ENCODE results near the gene KIAA0319L.

DNA sequence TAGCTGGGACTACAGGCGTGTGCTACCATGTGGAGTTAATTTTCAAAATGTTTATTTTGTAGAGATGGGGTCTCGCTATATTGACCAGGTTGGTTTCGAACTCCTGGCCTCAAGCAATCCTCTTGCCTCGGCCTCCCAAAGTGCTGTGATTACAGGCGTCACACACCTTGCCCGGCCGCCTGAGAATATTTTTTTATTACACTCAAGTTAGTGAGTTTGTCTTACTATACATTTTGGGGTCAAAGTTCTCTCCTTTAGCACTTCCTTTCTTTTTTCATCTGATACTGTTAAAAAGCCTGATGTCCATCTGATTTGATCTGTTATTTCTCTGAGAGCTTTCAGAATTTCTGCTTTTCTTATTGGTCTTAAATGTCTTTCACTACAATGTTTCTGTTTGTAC is 128.8 kb downstream of the KIAA0319L start:
- TF ChIP-seq, protein P1, sequence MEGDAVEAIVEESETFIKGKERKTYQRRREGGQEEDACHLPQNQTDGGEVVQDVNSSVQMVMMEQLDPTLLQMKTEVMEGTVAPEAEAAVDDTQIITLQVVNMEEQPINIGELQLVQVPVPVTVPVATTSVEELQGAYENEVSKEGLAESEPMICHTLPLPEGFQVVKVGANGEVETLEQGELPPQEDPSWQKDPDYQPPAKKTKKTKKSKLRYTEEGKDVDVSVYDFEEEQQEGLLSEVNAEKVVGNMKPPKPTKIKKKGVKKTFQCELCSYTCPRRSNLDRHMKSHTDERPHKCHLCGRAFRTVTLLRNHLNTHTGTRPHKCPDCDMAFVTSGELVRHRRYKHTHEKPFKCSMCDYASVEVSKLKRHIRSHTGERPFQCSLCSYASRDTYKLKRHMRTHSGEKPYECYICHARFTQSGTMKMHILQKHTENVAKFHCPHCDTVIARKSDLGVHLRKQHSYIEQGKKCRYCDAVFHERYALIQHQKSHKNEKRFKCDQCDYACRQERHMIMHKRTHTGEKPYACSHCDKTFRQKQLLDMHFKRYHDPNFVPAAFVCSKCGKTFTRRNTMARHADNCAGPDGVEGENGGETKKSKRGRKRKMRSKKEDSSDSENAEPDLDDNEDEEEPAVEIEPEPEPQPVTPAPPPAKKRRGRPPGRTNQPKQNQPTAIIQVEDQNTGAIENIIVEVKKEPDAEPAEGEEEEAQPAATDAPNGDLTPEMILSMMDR (IDR thresholded peaks at IDR 0.05; ENCODE audit: low read depth, low read length, poor library complexity, severe bottlenecking) = no peak
- no peak for TF ChIP-seq EZH2phosphoT487 (IDR thresholded peaks at IDR 0.05; ENCODE audit: borderline replicate concordance, low read length)

All from DOHH2 (cell line).